Measurements from ENCODE around the gene RPRD2. TPM values are rescaled to one million over a fixed set of nuclear protein-coding genes. Genes with fewer than 3 reads are reported as not detected.

Gene RPRD2
- total RNA-seq, 1 donor from 2014 or later: 21.7 TPM

DNA sequence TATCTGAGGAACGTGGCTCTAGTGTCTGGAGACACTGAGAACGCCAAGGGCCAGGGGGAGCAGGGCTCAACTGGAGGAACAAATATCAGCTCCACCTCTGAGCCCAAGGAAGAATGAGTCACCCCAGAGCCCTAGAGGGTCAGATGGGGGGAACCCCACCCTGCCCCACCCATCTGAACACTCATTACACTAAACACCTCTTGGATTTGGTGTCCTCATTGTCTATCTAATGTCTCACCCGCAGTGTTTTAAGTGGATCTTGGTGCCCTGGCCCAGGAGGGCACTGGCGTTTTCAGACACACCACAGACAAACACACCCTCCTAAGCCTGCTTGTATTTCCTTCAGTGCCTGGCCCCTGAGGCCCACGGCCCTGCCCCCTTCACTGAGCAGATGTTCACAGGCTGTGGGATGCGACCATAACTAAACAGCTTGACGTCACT, 149.4 kb downstream of the RPRD2 start:
- DNase-seq (ENCODE audit: low spot score): no peak

DNA sequence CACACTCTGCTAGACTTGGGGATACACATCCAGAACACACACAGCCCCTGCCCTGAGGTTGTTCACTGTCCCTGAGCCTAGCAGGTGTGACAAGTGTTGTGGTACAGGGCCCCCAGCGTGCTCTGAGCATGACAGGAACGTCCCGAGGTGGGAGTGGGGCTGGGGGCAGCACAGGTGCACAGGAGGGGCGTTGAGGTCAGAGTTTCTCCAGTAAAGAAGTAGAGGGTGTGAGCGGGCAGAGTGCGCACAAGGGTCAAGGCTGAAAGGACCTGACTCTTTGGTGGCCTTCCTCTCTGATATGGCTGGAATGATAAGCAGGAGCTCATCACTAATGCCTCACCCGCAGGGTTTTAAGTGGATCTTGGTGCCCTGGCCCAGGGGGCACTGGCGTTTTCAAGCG, 150.3 kb downstream of the RPRD2 start:
- no peak for DNase-seq (ENCODE audit: low spot score)

DNA sequence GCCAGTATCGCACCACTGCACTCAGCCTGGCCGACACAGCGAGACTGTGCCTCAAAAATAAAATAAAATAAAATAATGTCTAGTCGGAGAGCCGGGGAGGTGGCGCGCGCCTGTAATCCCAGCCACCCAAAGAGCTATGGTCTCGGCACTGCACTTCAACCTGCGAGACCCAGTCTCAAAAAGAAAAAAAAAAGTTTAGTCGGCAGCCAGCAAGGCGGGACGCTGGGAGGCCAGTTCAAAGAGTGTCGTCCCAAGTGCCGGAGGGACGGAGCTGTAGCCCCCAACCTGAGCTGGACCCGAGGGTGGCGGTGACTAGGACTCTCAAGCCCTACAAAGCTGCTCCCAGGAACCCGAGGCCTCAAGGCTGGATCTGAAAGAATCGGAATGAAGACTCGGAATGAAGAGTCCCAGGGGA, 151.0 kb downstream of the RPRD2 start:
- no peak for DNase-seq (ENCODE audit: low spot score)

GRCh38 chr1:150515328-150516049, 151.5 kb downstream of the RPRD2 start, which contains the start of gene FALEC:
FALEC (plus strand) TSS chr1:150515752.
- peak; percentile 99 for DNase-seq (ENCODE audit: low spot score)

DNA sequence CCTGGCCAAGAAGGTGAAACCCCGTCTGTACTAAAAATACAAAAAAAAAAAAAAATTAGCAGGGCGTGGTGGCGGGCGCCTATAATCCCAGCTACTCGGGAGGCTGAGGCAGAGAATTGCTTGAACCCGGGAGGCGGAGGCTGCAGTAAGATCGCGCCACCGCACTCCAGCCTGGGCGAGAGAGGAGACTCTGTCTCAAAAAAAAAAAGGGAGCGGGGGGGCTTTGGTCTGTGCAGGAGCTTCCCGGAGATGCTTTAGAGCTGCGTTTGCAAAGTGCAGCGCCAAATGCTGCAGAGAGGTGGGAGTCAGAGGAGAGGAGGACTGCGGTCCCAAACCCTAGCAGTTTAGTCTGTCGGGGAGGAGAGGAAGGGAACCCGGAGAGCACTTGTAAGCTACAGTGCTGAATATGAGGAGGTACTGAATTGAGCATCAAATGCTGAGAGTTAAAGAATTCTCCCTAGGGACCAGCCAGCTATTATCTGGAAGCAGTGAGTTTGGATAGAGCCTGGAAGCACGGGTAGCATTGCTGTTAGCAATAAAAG, 152.2 kb downstream of the RPRD2 start:
- no peak for DNase-seq (ENCODE audit: low spot score)

GRCh38 chr1:150516616-150517015, 152.7 kb downstream of the RPRD2 start:
- DNase-seq (ENCODE audit: low spot score): no peak

DNA sequence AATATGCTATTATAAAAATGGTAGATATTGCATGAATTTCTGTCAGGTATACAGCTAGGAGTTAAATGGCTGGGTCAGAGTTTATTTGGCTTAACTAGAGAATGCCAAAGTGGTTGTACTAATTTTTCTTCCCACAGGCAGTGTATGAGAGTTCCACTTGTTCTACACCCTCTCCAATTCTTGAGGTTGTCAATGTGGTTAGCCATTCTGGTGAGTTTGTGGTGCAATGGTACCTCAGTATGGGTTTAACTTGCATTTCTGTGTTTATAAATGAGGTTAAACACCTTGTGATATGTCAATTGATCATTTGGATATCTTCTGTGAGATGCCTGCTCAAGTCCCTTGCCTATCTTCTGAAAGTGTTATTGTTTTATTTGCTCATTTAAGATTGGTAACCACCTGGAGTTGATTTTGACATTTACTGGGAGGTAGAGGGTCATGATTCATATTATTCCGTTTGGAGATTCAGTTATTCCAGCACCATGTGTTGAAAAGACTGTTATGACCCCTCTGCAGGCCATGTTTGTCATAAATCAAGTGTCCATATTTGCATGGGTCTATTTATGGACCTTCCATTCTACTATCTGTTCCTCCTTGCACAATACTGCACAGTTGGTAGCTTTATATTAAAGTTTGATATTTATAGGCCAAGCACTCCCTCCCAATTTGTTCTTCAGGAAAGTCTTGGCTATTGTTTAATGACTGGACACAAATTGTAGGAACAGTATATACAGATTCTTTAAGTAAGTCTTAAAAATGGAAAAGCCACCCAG, 157.4 kb downstream of the RPRD2 start:
- DNase-seq (ENCODE audit: low spot score): no peak

DNA sequence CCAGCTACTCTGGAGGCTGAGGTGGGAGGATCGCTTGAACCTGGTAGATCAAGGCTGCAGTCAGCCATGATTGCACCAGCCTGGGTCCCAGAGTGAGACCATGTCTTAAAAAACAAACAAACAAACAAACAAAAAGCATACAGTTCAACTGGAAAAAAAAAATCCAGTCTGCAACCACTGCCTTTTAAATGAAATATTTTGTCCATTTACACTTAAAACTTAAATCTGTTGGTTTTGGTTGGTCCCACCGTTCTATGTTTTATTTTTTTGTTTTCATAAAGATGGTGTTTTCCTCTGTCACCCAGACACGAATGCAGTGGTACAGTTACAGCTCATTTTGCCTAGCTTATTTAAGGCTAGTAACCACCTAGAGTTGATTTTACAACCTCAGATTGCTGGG, 161.4 kb downstream of the RPRD2 start:
- no peak for DNase-seq (ENCODE audit: low spot score)

Small RNAs within 50 kb of the gene (microRNA-seq; reads per million reads assigned to microRNA genes)
- gene MIR6878 (ENCODE audit: borderline number of aligned reads): not detected

Other genes starting within 250 kb of the RPRD2 start
- gene PLEKHO1, start 214.2 kb upstream of the RPRD2 start, total RNA-seq: 33.1 TPM
- 17.9 TPM for gene ANP32E, start 128.0 kb upstream of the RPRD2 start, total RNA-seq
- not detected for gene CA14, start 106.4 kb upstream of the RPRD2 start, total RNA-seq
- gene APH1A, start 95.1 kb upstream of the RPRD2 start, total RNA-seq: 89.2 TPM
- gene C1orf54, start 91.4 kb upstream of the RPRD2 start, total RNA-seq: 14.4 TPM
- 3.5 TPM for gene CIART, start 81.6 kb upstream of the RPRD2 start, total RNA-seq
- gene MRPS21, start 70.3 kb upstream of the RPRD2 start, total RNA-seq: 48.0 TPM
- 52.1 TPM for gene PRPF3, start 42.6 kb upstream of the RPRD2 start, total RNA-seq
- 14.0 TPM for gene TARS2, start 123.3 kb downstream of the RPRD2 start, total RNA-seq
- 33.1 TPM for gene ECM1, start 144.0 kb downstream of the RPRD2 start, total RNA-seq
- not detected for gene FALEC, start 151.6 kb downstream of the RPRD2 start, total RNA-seq
- gene ADAMTSL4, start 185.3 kb downstream of the RPRD2 start, total RNA-seq: 76.4 TPM
- 697 TPM for gene MCL1, start 215.5 kb downstream of the RPRD2 start, total RNA-seq

Data from mesenteric fat pad (tissue), 1 donor.